Transverse colon (tissue), 4 donors: Measurements from ENCODE around the gene NSD2.

Source experiments
- CTCF ChIP-seq, 5 experiments: fragments of 200-600 bp in 3 of 5; fragments of 450-650 bp in 2 of 5; sonication (generic) in 3 of 5; IDR thresholded peaks; 1 replicate in 2 of 5; 2 replicates in 3 of 5; pipeline ENCODE4 v1.5.1; 2016 to 2017; ENCODE audit warnings: antibody characterized with exemption in 5 of 5, inconsistent platforms in 3 of 5, mild to moderate bottlenecking in 2 of 5, moderate library complexity in 1 of 5
- POLR2AphosphoS5 ChIP-seq, 3 donors: sonication (generic); formaldehyde crosslinking; IDR thresholded peaks; one replicate each; pipeline ENCODE4 v1.6.1; 2016; ENCODE audit warnings: antibody characterized with exemption in 3 of 3

GRCh38 chr4:1855333-1856070 is 15.7 kb upstream of the NSD2 start:
- TF ChIP-seq CTCF (IDR thresholded peaks at IDR 0.05) (no peak), POLR2AphosphoS5 (IDR thresholded peaks at IDR 0.05) (no peak)
